ENCODE measurements around the gene ARHGAP44.

ARHGAP44 gene

DNA sequence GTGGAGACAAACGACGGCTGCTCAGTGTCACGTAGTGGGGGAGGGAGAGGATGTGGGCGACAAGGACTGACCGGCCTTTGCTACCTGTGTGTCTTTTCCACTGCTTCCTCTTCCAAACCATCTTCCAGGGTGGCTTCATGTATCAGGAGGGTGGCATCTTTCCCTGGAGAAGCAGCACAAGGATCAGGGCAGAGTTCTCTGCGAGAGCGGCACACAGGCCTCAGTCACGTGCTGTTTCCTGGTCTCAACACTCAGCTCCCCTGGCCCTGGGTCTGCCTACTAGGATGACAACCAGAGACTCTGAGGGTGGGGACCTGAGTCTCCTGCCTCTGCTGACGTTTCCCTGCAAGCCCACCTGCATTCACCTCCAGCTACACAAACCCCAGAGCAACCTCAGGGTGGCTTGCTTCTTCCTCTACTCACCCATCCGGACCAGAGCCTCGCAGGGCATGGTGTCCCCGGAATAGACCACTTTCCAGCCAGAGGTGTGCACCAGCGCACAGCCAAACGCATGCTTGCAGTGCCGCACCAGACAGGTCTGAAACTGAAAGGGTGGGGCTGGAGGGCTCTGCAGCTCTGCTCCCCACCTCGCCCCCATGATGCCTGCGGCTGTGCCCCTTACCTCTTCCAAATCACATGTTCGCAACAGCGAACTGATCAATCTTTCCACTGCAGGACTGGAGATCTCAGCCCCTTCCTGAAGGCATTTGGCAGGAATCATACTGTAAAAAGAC, 205.2 kb downstream of the ARHGAP44 start:
- H3K4me3 ChIP-seq (ENCODE audit: low read depth, low read length): no peak overlapping the region
- H3K36me3 ChIP-seq (ENCODE audit: control insufficient read depth, insufficient read depth, low read length): peaks cover 98% of the 10 kb centered on the region
- no peaks in the 10 kb centered on the region for H3K9me3 ChIP-seq (ENCODE audit: control insufficient read depth, insufficient read depth, low read depth, low read length)
- H3K27ac ChIP-seq (ENCODE audit: low read depth, low read length): no peak overlapping the region
- no peaks in the 10 kb centered on the region for H3K4me1 ChIP-seq (ENCODE audit: control insufficient read depth, insufficient read depth, low read length)
- H3K9ac ChIP-seq (ENCODE audit: low read length): no peak overlapping the region
- H3K27me3 ChIP-seq (ENCODE audit: control insufficient read depth, insufficient read depth, low read length): no peaks in the 10 kb centered on the region

DNA sequence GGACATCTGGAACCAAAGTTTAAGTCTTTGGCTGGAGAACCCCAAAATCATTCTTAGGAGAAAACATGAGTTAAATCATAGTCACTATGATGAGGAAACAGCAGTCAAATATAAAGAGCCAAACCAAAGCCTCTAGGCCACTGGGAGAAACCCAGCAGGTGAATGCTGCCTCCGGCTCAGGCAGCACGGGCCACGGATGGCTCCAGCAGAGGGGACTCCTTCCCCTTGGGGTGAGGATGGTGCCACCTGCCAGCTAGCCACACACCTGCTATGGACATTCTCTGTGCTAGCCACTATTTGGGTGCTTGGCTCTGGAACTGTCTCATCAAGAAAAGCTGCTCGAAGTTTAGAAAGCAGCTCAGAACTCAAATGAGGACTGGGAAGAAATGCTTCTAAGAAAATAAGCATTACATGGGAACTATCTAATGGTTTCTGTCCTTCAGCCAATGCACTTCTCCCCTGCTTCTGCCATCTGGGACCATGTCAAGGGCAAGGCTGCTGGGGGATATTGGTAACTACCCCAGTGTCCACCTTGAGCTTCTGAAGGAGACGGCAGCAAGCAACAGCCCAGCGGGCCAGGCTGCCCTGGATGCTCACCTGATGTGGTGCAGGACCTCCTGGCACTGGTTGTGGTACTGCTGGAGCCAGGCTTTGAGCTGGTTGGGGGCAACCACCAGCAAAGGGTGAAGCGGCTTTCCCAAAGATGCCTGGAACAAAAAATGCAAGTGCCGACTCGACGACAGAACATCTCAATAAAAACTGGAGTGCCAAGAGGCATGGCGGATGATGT, 206.0 kb downstream of the ARHGAP44 start:
- no peak overlapping the region for H3K27ac ChIP-seq (ENCODE audit: low read depth, low read length)
- H3K4me1 ChIP-seq (ENCODE audit: control insufficient read depth, insufficient read depth, low read length): no peaks in the 10 kb centered on the region
- H3K27me3 ChIP-seq (ENCODE audit: control insufficient read depth, insufficient read depth, low read length): no peaks in the 10 kb centered on the region
- H3K9ac ChIP-seq (ENCODE audit: low read length): no peak overlapping the region
- no peaks in the 10 kb centered on the region for H3K9me3 ChIP-seq (ENCODE audit: control insufficient read depth, insufficient read depth, low read depth, low read length)
- peaks cover 99% of the 10 kb centered on the region for H3K36me3 ChIP-seq (ENCODE audit: control insufficient read depth, insufficient read depth, low read length)
- no peak overlapping the region for H3K4me3 ChIP-seq (ENCODE audit: low read depth, low read length)

DNA sequence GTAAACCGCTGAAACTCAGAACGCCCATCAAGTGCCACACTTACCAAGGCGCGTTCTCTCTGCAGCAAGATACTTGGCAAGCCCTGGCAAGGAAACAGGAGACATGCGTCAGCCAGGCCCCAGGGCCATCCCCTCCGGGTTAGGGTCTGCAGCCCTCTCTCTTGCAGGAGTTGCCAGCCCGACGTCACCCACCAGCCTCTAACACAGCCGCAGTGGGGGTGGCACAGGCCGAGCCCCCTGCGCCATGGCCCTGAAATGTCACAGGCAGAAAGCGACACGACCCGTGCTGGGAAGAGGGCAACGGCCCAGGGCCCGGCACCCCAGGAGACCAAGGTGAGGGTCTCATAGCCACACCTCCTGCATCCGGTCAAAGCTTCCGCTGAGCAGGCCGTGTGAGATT, 206.6 kb downstream of the ARHGAP44 start:
- Histone ChIP-seq H3K4me3 (ENCODE audit: low read depth, low read length) (no peak overlapping the region), H3K27ac (ENCODE audit: low read depth, low read length) (no peak overlapping the region), H3K4me1 (ENCODE audit: control insufficient read depth, insufficient read depth, low read length) (no peaks in the 10 kb centered on the region), H3K9ac (ENCODE audit: low read length) (no peak overlapping the region), H3K27me3 (ENCODE audit: control insufficient read depth, insufficient read depth, low read length) (no peaks in the 10 kb centered on the region), H3K36me3 (ENCODE audit: control insufficient read depth, insufficient read depth, low read length) (peaks cover 99% of the 10 kb centered on the region), H3K9me3 (ENCODE audit: control insufficient read depth, insufficient read depth, low read depth, low read length) (no peaks in the 10 kb centered on the region)

DNA sequence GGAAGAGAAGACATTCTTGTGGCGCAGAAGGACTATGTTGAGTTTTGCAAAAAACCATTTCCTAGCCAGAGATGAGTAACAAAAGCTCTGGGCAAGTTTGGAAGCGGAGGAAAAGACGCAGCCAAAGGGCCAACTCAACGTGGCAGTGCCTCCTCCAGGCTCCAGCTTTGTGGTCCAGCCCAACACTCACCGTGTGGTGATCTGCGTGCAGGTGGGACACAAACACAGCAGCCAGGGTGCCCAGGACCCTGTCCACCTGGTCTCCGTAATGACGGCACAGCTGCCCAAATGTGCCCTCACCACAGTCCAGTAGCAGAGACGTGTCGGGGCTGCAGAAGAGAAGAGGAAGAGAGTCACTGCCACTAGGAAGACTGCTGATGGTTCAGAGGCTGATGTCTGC, 207.1 kb downstream of the ARHGAP44 start:
- Histone ChIP-seq H3K9ac (ENCODE audit: low read length) (no peak overlapping the region), H3K27ac (ENCODE audit: low read depth, low read length) (no peak overlapping the region), H3K27me3 (ENCODE audit: control insufficient read depth, insufficient read depth, low read length) (no peaks in the 10 kb centered on the region), H3K4me3 (ENCODE audit: low read depth, low read length) (no peak overlapping the region), H3K9me3 (ENCODE audit: control insufficient read depth, insufficient read depth, low read depth, low read length) (no peaks in the 10 kb centered on the region), H3K4me1 (ENCODE audit: control insufficient read depth, insufficient read depth, low read length) (no peaks in the 10 kb centered on the region), H3K36me3 (ENCODE audit: control insufficient read depth, insufficient read depth, low read length) (peaks cover 96% of the 10 kb centered on the region)

DNA sequence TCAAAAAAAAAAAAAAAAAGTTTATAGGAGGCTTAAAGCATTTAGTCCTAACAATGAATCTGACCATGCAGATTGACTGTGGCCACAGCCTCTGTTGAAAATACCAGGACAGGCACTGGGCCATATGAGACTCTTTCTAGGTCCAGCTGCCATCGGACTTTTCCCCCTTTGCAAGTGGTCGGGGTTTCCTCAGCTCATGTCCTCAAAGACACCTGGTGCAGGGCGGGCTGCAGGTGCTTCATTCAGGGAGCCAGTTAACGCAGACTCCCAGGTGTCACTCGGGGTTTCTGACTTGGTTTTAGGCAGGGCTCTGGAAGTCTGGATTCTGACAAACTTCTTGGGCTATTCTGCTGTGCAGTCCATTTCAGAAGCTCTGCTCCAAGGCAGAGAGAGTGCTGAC, 207.6 kb downstream of the ARHGAP44 start:
- no peaks in the 10 kb centered on the region for H3K9me3 ChIP-seq (ENCODE audit: control insufficient read depth, insufficient read depth, low read depth, low read length)
- no peak overlapping the region for H3K9ac ChIP-seq (ENCODE audit: low read length)
- no peaks in the 10 kb centered on the region for H3K4me1 ChIP-seq (ENCODE audit: control insufficient read depth, insufficient read depth, low read length)
- H3K27me3 ChIP-seq (ENCODE audit: control insufficient read depth, insufficient read depth, low read length): no peaks in the 10 kb centered on the region
- no peak overlapping the region for H3K27ac ChIP-seq (ENCODE audit: low read depth, low read length)
- H3K4me3 ChIP-seq (ENCODE audit: low read depth, low read length): no peak overlapping the region
- peaks cover 96% of the 10 kb centered on the region for H3K36me3 ChIP-seq (ENCODE audit: control insufficient read depth, insufficient read depth, low read length)

DNA sequence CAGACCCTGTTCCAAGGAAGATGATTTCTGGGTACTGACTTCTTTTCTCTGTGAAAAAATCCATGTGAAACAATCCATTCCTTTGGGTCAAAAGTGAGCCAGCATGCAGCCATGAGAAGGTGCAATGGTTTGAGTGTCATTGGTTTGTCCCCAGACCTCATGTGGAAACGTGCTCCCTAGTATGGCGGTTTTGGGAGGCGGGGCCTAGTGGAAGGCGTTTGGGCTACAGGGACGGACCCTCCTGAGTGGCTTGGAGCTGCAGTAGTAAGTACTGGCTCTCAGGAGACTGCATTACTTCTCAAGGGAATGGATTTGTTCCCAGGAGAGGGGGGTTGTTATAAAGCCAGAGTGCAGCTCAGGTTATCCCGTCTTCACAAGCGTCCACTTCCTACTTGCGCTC, 209.2 kb downstream of the ARHGAP44 start:
- no peak overlapping the region for H3K27ac ChIP-seq (ENCODE audit: low read depth, low read length)
- no peak overlapping the region for H3K4me3 ChIP-seq (ENCODE audit: low read depth, low read length)
- H3K4me1 ChIP-seq (ENCODE audit: control insufficient read depth, insufficient read depth, low read length): no peaks in the 10 kb centered on the region
- H3K36me3 ChIP-seq (ENCODE audit: control insufficient read depth, insufficient read depth, low read length): peaks cover 95% of the 10 kb centered on the region
- H3K27me3 ChIP-seq (ENCODE audit: control insufficient read depth, insufficient read depth, low read length): no peaks in the 10 kb centered on the region
- H3K9me3 ChIP-seq (ENCODE audit: control insufficient read depth, insufficient read depth, low read depth, low read length): no peaks in the 10 kb centered on the region
- no peak overlapping the region for H3K9ac ChIP-seq (ENCODE audit: low read length)

DNA sequence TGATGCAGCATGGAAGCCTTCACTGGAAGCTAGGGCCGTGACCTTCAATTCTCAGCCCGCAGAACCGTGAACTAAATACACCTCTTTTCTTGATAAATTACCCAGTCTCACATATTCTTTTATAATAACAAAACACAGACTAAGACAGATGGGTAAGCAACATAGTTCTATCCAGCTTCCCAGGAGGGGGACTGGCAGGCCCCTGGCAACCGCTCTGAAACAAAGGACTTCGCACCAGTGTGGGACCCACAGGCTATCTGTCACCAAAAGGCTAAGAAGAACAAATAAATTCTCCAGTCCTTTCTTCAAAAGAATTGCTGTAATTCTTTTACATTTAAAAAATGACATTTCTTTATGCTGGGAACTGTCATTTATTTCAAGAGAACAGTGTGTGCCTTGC, 209.6 kb downstream of the ARHGAP44 start:
- no peaks in the 10 kb centered on the region for H3K9me3 ChIP-seq (ENCODE audit: control insufficient read depth, insufficient read depth, low read depth, low read length)
- peaks cover 95% of the 10 kb centered on the region for H3K36me3 ChIP-seq (ENCODE audit: control insufficient read depth, insufficient read depth, low read length)
- H3K27ac ChIP-seq (ENCODE audit: low read depth, low read length): no peak overlapping the region
- no peak overlapping the region for H3K9ac ChIP-seq (ENCODE audit: low read length)
- no peaks in the 10 kb centered on the region for H3K4me1 ChIP-seq (ENCODE audit: control insufficient read depth, insufficient read depth, low read length)
- no peaks in the 10 kb centered on the region for H3K27me3 ChIP-seq (ENCODE audit: control insufficient read depth, insufficient read depth, low read length)
- H3K4me3 ChIP-seq (ENCODE audit: low read depth, low read length): no peak overlapping the region

DNA sequence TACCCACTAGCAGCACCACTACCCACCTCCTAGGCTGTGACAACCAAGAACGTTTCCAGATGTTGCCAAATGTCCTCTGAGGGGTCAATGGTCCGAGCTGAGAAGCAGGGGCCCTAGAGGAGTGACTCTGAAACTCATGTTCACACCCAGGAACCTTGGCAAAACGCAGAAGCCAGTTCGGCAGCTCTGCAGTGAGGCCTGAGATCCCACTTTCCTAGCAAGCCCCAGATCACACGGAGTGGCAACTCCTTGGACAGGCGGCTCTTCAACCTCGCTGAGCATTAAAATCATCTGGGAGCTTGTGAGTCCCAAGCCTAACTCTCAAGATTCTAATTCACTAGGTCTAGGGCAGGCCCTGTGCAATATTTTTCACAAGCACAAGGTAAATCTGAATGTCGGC, 211.3 kb downstream of the ARHGAP44 start:
- Histone ChIP-seq H3K4me1 (ENCODE audit: control insufficient read depth, insufficient read depth, low read length) (no peaks in the 10 kb centered on the region), H3K9me3 (ENCODE audit: control insufficient read depth, insufficient read depth, low read depth, low read length) (no peaks in the 10 kb centered on the region), H3K27ac (ENCODE audit: low read depth, low read length) (no peak overlapping the region), H3K9ac (ENCODE audit: low read length) (no peak overlapping the region), H3K36me3 (ENCODE audit: control insufficient read depth, insufficient read depth, low read length) (peaks cover 95% of the 10 kb centered on the region), H3K4me3 (ENCODE audit: low read depth, low read length) (no peak overlapping the region), H3K27me3 (ENCODE audit: control insufficient read depth, insufficient read depth, low read length) (no peaks in the 10 kb centered on the region)

DNA sequence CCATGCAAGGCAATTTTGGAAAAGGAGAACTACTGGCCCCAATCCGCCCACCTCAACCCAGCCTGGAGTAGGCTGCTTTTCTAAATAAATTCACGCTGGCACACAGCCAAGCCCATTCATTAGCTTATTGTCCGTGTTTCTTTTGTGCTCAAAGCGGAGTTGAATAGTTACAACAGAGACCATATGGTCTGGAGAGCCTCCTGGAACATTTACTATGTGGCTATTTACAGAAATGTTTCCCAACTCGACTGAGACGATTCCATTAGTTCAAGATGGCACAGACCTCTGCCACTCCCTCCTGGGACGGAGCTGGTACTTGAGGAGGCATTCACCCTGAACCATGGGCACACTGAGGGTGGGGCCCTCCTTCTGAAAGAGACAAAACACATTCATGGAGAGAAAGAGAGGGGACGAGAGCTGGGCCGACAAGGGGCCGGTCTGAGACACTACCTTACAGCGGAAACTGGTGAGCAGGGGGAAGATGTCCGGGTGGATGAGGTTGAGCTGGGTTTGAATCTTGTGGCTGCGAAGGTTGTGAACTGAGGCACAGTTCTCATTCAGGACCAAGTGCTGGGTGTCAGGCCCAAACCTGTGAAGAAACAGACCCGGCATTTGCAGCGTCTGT, 212.8 kb downstream of the ARHGAP44 start:
- Histone ChIP-seq H3K4me1 (ENCODE audit: control insufficient read depth, insufficient read depth, low read length) (no peaks in the 10 kb centered on the region), H3K4me3 (ENCODE audit: low read depth, low read length) (no peak overlapping the region), H3K9ac (ENCODE audit: low read length) (no peak overlapping the region), H3K36me3 (ENCODE audit: control insufficient read depth, insufficient read depth, low read length) (peaks cover 92% of the 10 kb centered on the region), H3K27me3 (ENCODE audit: control insufficient read depth, insufficient read depth, low read length) (no peaks in the 10 kb centered on the region), H3K27ac (ENCODE audit: low read depth, low read length) (no peak overlapping the region), H3K9me3 (ENCODE audit: control insufficient read depth, insufficient read depth, low read depth, low read length) (no peaks in the 10 kb centered on the region)

DNA sequence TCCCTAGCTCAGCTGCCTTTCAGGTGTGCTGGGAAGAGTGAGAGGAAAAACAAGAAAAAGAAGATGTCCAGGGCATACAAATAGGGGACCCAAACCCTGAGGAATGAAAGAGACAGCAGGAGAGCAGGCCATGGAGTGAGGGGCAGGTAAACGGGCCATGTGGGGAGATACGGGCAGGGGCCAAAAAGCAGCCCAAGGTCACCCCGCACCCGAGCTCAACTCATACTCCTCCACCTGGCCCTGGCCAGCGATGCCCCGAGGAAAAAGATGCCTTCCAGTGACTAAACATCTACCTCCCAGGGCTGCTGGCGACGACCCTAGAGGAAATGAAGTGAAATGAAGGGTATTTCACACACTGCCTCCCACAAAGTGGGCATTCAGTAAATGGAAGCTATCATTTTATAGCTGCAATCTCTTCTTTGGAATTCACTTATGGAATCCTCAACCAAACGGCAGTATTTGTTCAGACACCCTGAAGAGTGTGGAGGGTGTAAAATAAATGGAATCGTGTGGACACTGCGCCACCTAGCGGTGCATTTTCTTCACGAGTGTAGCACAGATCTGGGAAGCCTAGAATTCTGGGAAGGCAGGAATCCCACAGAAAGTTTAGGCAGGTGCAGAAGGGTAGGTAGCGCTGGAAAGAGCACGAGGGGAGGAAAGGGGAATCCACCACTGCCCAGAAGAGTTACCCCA, 213.6 kb downstream of the ARHGAP44 start:
- H3K9ac ChIP-seq (ENCODE audit: low read length): no peak overlapping the region
- H3K36me3 ChIP-seq (ENCODE audit: control insufficient read depth, insufficient read depth, low read length): peaks cover 91% of the 10 kb centered on the region
- H3K27me3 ChIP-seq (ENCODE audit: control insufficient read depth, insufficient read depth, low read length): no peaks in the 10 kb centered on the region
- H3K9me3 ChIP-seq (ENCODE audit: control insufficient read depth, insufficient read depth, low read depth, low read length): no peaks in the 10 kb centered on the region
- H3K4me3 ChIP-seq (ENCODE audit: low read depth, low read length): no peak overlapping the region
- no peaks in the 10 kb centered on the region for H3K4me1 ChIP-seq (ENCODE audit: control insufficient read depth, insufficient read depth, low read length)
- no peak overlapping the region for H3K27ac ChIP-seq (ENCODE audit: low read depth, low read length)

DNA sequence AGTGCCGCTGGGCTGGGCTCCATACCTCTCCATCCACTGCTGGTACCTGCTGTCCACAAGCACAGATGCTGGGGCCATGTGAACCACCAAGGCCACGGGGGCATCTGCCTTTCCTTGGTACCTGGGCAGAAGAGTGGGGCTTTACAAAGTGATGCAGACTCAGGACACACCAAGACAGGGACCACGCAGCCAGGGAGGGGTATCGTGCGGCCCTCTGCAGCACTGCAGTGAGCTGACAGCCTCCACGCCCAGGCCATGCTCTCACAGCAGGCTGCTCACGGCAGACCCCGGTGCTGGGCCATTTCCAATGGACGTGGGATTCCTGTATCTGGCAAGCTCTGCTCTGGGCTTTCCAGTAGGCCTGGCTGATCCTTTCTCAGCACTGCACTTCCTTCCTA, 214.2 kb downstream of the ARHGAP44 start:
- Histone ChIP-seq H3K4me1 (ENCODE audit: control insufficient read depth, insufficient read depth, low read length) (no peaks in the 10 kb centered on the region), H3K36me3 (ENCODE audit: control insufficient read depth, insufficient read depth, low read length) (peaks cover 90% of the 10 kb centered on the region)

More for the DNA sequence above, 214.2 kb downstream of the ARHGAP44 start:
- no peak overlapping the region for H3K27ac ChIP-seq (ENCODE audit: low read depth, low read length)
- no peak overlapping the region for H3K9ac ChIP-seq (ENCODE audit: low read length)
- H3K27me3 ChIP-seq (ENCODE audit: control insufficient read depth, insufficient read depth, low read length): no peaks in the 10 kb centered on the region
- no peaks in the 10 kb centered on the region for H3K9me3 ChIP-seq (ENCODE audit: control insufficient read depth, insufficient read depth, low read depth, low read length)
- H3K4me3 ChIP-seq (ENCODE audit: low read depth, low read length): no peak overlapping the region

All from HUES6 (cell line).